GM12878 (cell line): ENCODE results near the gene DRC1.

ENCODE experiments used
- NFIC ChIP-seq: IDR thresholded peaks from 2 replicates; pipeline ENCODE4 v1.6.1; 2012; ENCODE audit warnings: low read depth, mild to moderate bottlenecking, inconsistent platforms, low read length, moderate library complexity
- POLR2A ChIP-seq: IDR thresholded peaks from 2 replicates; pipeline ENCODE4 v1.6.1; 2011; ENCODE audit warnings: low read depth, mild to moderate bottlenecking, low read length
- POLR2AphosphoS5 ChIP-seq: IDR thresholded peaks from 2 replicates; pipeline ENCODE4 v1.6.1; 2011; ENCODE audit warnings: mild to moderate bottlenecking, low read length, inconsistent platforms
- RAD21 ChIP-seq: IDR thresholded peaks from 2 replicates; pipeline ENCODE4 v1.6.1; 2011; ENCODE audit warnings: mild to moderate bottlenecking, low read depth, low read length, moderate library complexity; ENCODE audit not compliant: insufficient read depth
- RAD51 ChIP-seq: fragments of 450-650 bp; IDR thresholded peaks from 2 replicates; pipeline ENCODE4 v1.6.1; 2016; ENCODE audit warnings: moderate library complexity, mild to moderate bottlenecking, inconsistent platforms
- RFX5 ChIP-seq: IDR thresholded peaks from 2 replicates; pipeline ENCODE4 v1.6.1; 2011; ENCODE audit warnings: low read depth, low read length, improper control_type of control experiment
- SPI1 ChIP-seq: IDR thresholded peaks from 2 replicates; pipeline ENCODE4 v1.6.1; 2011; ENCODE audit warnings: low read depth, mild to moderate bottlenecking, low read length, moderate library complexity, borderline replicate concordance; ENCODE audit not compliant: insufficient read depth
- TAF1 ChIP-seq: IDR thresholded peaks from 2 replicates; pipeline ENCODE4 v1.6.1; 2011; ENCODE audit warnings: mild to moderate bottlenecking, low read depth, low read length, borderline replicate concordance
- TF ChIP-seq, protein P1 (sequence below), 3 experiments: IDR thresholded peaks in 2 of 3; conservative IDR thresholded peaks in 1 of 3; 2 replicates each; pipeline ENCODE4 v1.5.1; 2011; ENCODE audit warnings: low read depth in 3 of 3, low read length in 3 of 3, mild to moderate bottlenecking in 3 of 3, control low read depth in 2 of 3, moderate library complexity in 2 of 3, inconsistent platforms in 1 of 3, mixed read lengths in 1 of 3; ENCODE audit not compliant: control insufficient read depth in 2 of 3, insufficient read depth in 1 of 3; ENCODE audit errors: extremely low read depth in 1 of 3
- TF ChIP-seq, protein P2 (sequence below): fragments of 150-350 bp; IDR thresholded peaks from 2 replicates; pipeline ENCODE4 v1.6.1; 2016; ENCODE audit warnings: low read depth, low read length
- TF ChIP-seq, protein P3 (sequence below): IDR thresholded peaks from 2 replicates; pipeline ENCODE4 v1.6.1; 2012; ENCODE audit warnings: low read length, inconsistent platforms

DNA sequence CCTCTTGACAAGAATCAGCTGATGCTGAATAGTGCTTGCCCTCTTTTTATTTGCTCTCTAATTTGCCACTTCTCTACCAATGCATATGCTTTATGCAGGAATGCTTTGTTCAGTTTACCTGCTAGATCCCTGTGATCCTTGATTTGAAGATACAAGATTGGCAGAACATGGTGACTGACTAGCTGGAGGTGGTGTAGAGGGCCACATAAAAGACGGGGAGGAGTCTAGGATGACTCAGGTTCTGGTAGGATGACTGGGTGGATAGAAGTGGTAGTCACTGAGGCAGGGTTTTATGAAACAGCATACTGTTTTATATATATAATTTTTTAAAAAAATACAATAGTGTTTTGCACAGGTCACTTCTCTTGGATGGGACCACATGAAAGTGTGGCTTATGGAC, 48.8 kb upstream of the DRC1 start:
- TF ChIP-seq POLR2A (no peak), NFIC (no peak), RFX5 (no peak), RAD21 (no peak), POLR2AphosphoS5 (no peak), SPI1 (no peak), RAD51 (no peak), TAF1 (no peak)
- TF ChIP-seq, protein P1, sequence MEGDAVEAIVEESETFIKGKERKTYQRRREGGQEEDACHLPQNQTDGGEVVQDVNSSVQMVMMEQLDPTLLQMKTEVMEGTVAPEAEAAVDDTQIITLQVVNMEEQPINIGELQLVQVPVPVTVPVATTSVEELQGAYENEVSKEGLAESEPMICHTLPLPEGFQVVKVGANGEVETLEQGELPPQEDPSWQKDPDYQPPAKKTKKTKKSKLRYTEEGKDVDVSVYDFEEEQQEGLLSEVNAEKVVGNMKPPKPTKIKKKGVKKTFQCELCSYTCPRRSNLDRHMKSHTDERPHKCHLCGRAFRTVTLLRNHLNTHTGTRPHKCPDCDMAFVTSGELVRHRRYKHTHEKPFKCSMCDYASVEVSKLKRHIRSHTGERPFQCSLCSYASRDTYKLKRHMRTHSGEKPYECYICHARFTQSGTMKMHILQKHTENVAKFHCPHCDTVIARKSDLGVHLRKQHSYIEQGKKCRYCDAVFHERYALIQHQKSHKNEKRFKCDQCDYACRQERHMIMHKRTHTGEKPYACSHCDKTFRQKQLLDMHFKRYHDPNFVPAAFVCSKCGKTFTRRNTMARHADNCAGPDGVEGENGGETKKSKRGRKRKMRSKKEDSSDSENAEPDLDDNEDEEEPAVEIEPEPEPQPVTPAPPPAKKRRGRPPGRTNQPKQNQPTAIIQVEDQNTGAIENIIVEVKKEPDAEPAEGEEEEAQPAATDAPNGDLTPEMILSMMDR (IDR thresholded peaks at IDR 0.05 in 2 of 3, conservative IDR thresholded peaks at IDR 0.05 in 1 of 3; ENCODE audit: control insufficient read depth in 2 of 3, extremely low read depth in 1 of 3, insufficient read depth in 1 of 3, low read depth in 3 of 3, low read length in 3 of 3): no peak
- TF ChIP-seq, protein P2, sequence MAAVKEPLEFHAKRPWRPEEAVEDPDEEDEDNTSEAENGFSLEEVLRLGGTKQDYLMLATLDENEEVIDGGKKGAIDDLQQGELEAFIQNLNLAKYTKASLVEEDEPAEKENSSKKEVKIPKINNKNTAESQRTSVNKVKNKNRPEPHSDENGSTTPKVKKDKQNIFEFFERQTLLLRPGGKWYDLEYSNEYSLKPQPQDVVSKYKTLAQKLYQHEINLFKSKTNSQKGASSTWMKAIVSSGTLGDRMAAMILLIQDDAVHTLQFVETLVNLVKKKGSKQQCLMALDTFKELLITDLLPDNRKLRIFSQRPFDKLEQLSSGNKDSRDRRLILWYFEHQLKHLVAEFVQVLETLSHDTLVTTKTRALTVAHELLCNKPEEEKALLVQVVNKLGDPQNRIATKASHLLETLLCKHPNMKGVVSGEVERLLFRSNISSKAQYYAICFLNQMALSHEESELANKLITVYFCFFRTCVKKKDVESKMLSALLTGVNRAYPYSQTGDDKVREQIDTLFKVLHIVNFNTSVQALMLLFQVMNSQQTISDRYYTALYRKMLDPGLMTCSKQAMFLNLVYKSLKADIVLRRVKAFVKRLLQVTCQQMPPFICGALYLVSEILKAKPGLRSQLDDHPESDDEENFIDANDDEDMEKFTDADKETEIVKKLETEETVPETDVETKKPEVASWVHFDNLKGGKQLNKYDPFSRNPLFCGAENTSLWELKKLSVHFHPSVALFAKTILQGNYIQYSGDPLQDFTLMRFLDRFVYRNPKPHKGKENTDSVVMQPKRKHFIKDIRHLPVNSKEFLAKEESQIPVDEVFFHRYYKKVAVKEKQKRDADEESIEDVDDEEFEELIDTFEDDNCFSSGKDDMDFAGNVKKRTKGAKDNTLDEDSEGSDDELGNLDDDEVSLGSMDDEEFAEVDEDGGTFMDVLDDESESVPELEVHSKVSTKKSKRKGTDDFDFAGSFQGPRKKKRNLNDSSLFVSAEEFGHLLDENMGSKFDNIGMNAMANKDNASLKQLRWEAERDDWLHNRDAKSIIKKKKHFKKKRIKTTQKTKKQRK: no peak
- TF ChIP-seq, protein P3, sequence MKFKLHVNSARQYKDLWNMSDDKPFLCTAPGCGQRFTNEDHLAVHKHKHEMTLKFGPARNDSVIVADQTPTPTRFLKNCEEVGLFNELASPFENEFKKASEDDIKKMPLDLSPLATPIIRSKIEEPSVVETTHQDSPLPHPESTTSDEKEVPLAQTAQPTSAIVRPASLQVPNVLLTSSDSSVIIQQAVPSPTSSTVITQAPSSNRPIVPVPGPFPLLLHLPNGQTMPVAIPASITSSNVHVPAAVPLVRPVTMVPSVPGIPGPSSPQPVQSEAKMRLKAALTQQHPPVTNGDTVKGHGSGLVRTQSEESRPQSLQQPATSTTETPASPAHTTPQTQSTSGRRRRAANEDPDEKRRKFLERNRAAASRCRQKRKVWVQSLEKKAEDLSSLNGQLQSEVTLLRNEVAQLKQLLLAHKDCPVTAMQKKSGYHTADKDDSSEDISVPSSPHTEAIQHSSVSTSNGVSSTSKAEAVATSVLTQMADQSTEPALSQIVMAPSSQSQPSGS: no peak
